ENCODE results near the gene KCND3.

The KCND3 gene

GRCh38 chr1:111973150-111973790 is 16.2 kb downstream of the KCND3 start:
- no peak for TF ChIP-seq CTCF (IDR thresholded peaks at IDR 0.05; ENCODE audit: low read depth, low read length, missing control alignments)
- DNase-seq (ENCODE audit: low read depth), result no peak
- no peak overlapping the region for H3K4me3 ChIP-seq (ENCODE audit: low read depth, low read length)

DNA sequence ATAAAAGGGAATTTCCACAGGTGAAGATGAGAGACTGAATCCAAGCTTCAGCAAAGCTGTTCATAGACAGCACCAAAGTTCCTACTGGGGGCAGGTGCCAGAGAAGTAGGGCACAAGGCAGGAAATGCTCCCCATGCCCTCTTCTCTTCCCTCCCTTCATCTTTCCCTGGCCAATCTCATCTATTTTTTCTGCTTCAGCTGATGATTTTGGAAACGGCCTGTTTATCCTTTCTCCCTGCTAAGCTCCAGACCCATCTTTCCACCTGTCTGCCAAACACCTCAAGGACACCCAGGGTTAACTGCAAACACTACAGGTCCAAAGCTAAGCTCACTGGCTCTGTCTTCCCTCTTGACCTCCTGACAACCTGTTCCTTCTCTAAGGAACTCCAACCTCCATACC is 18.1 kb downstream of the KCND3 start:
- no peak overlapping the region for H3K4me3 ChIP-seq (ENCODE audit: low read depth, low read length)

GRCh38 chr1:111968511-111968910 is 21.0 kb downstream of the KCND3 start:
- no peak for DNase-seq (ENCODE audit: low read depth)
- no peak for TF ChIP-seq CTCF (IDR thresholded peaks at IDR 0.05; ENCODE audit: low read depth, low read length, missing control alignments)
- H3K4me3 ChIP-seq (ENCODE audit: low read depth, low read length), result no peak overlapping the region

More for the DNA sequence above, 18.1 kb downstream of the KCND3 start:
- DNase-seq (ENCODE audit: low read depth), result no peak
- no peak for TF ChIP-seq CTCF (IDR thresholded peaks at IDR 0.05; ENCODE audit: low read depth, low read length, missing control alignments)

GRCh38 chr1:111967886-111968285 is 21.6 kb downstream of the KCND3 start:
- no peak for TF ChIP-seq CTCF (IDR thresholded peaks at IDR 0.05; ENCODE audit: low read depth, low read length, missing control alignments)
- DNase-seq (ENCODE audit: low read depth), result no peak
- H3K4me3 ChIP-seq (ENCODE audit: low read depth, low read length), result no peak overlapping the region

GRCh38 chr1:111967067-111967690 is 22.3 kb downstream of the KCND3 start:
- no peak for DNase-seq (ENCODE audit: low read depth)
- TF ChIP-seq CTCF (IDR thresholded peaks at IDR 0.05; ENCODE audit: low read depth, low read length, missing control alignments), result no peak
- no peak overlapping the region for H3K4me3 ChIP-seq (ENCODE audit: low read depth, low read length)

GRCh38 chr1:111965781-111966443 is 23.6 kb downstream of the KCND3 start:
- no peak overlapping the region for H3K4me3 ChIP-seq (ENCODE audit: low read depth, low read length)
- no peak for DNase-seq (ENCODE audit: low read depth)
- no peak for TF ChIP-seq CTCF (IDR thresholded peaks at IDR 0.05; ENCODE audit: low read depth, low read length, missing control alignments)
